Vagina (tissue), 2 donors: ENCODE results near the gene RASAL2. TPM values are rescaled to one million over a fixed set of nuclear protein-coding genes. Genes with fewer than 3 reads are reported as not detected.

Experiments
- DNase-seq, 2 donors: peaks; one replicate each; pipeline ENCODE4 v3.0.0-alpha.2; 2017; ENCODE audit errors: extremely low spot score in 2 of 2
- H3K27ac ChIP-seq: fragments of 200-600 bp; sonication (generic); one replicate; pipeline ENCODE4 v1.5.1; 2019
- H3K27me3 ChIP-seq: fragments of 200-600 bp; sonication (generic); one replicate; pipeline ENCODE4 v1.5.1; 2019
- H3K36me3 ChIP-seq, 2 donors: fragments of 200-600 bp; sonication (generic); one replicate each; pipeline ENCODE4 v1.5.1; 2017 to 2019
- H3K4me1 ChIP-seq: fragments of 200-600 bp; sonication (generic); one replicate; pipeline ENCODE4 v1.5.1; 2019
- H3K4me3 ChIP-seq, 2 donors: fragments of 200-600 bp; sonication (generic); 1 replicate in 1 of 2; 2 replicates in 1 of 2; pipeline ENCODE4 v1.5.1; 2016 to 2019
- H3K9me3 ChIP-seq: fragments of 200-600 bp; sonication (generic); one replicate; pipeline ENCODE4 v1.5.1; 2019
- CTCF ChIP-seq, 3 experiments: fragments of 450-650 bp in 2 of 3; fragments of 200-600 bp in 1 of 3; sonication (generic) in 1 of 3; IDR thresholded peaks; one replicate each; pipeline ENCODE4 v1.5.1; 2017 to 2019; ENCODE audit warnings: antibody characterized with exemption in 3 of 3, mild to moderate bottlenecking in 2 of 3, moderate library complexity in 2 of 3
- POLR2A ChIP-seq, 2 donors: fragments of 450-650 bp; IDR thresholded peaks; one replicate each; pipeline ENCODE4 v1.6.1; 2017; ENCODE audit warnings: antibody characterized with exemption in 2 of 2, mild to moderate bottlenecking in 2 of 2, moderate library complexity in 2 of 2
- POLR2AphosphoS5 ChIP-seq, 2 donors: sonication (generic); formaldehyde crosslinking; IDR thresholded peaks; one replicate each; pipeline ENCODE4 v1.9.0; 2017; ENCODE audit warnings: antibody characterized with exemption in 2 of 2, mild to moderate bottlenecking in 2 of 2, low read depth in 1 of 2; ENCODE audit not compliant: insufficient read depth in 1 of 2
- intact Hi-C: fragments of 100-400 bp; cut with DNase I; formaldehyde crosslinking; loops from one replicate; pipeline ENCODE4 v1.15.1; 2023
- total RNA-seq: library from RNA; depleted of rRNA; stranded (reverse); fragments of >200 nt; gene quantifications from one replicate; pipeline ENCODE4 v1.2.3, GENCODE V29; 2016

RASAL2 gene
- total RNA-seq, 1 donor from 2014 or later, result 25.5 TPM

- intact Hi-C loops, result no loop called here
- Histone ChIP-seq H3K4me1 (no peaks in the 10 kb centered on the region), H3K27ac (no peak overlapping the region), H3K9me3 (no peaks in the 10 kb centered on the region), H3K4me3 (no peak overlapping the region), H3K36me3 (no peaks in the 10 kb centered on the region), H3K27me3 (no peaks in the 10 kb centered on the region)
- no peak for DNase-seq
- TF ChIP-seq POLR2AphosphoS5 (IDR thresholded peaks at IDR 0.05; ENCODE audit: insufficient read depth in 1 of 2, low read depth in 1 of 2) (no peak), CTCF (IDR thresholded peaks at IDR 0.05) (no peak), POLR2A (IDR thresholded peaks at IDR 0.05) (no peak)
Observed at GRCh38 chr1:178267646-178268094, 173.8 kb downstream of the RASAL2 start.

- DNase-seq, result no peak
- TF ChIP-seq POLR2AphosphoS5 (IDR thresholded peaks at IDR 0.05; ENCODE audit: insufficient read depth in 1 of 2, low read depth in 1 of 2), result no peak
- no peak for TF ChIP-seq CTCF (IDR thresholded peaks at IDR 0.05)
- no peak for TF ChIP-seq POLR2A (IDR thresholded peaks at IDR 0.05)
- no peaks in the 10 kb centered on the region for H3K4me1 ChIP-seq
Observed at GRCh38 chr1:178271471-178271870, 177.6 kb downstream of the RASAL2 start.

DNA sequence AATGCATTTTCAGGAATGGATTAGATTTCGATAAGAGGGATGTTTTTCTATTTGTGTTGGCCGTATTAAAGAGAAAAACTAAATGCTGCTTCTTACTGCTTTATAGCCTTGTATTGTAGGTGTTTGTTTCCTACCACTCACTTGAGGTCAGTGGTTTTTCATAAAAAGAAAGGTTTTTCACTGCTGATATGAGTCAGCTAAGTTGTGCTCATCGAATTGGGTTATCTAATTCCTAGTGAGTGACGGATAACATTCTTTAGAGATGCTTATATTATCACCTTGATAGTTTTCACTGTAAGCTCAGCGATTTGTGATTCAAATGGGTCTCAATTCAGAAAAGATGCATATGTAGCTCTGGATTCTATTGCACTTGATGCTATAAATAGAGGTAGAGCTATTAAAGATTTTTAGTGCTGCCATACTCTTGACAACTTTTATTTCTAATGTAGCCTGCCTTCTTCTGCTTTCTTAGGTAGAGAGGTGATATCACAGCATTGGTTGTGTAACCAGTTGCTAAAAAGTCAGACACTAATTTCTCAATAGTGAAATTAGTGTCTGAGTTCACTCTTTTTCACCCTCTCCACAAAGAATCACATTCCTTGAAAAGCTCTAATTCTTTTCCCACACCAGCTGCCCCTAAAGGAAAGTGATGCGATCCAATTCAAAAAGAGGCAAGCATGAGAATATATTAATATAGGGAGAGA, 180.0 kb downstream of the RASAL2 start:
- no peak for TF ChIP-seq CTCF (IDR thresholded peaks at IDR 0.05)
- TF ChIP-seq POLR2AphosphoS5 (IDR thresholded peaks at IDR 0.05; ENCODE audit: insufficient read depth in 1 of 2, low read depth in 1 of 2), result no peak
- no peak for TF ChIP-seq POLR2A (IDR thresholded peaks at IDR 0.05)
- Histone ChIP-seq H3K4me3 (no peak overlapping the region), H3K36me3 (no peaks in the 10 kb centered on the region), H3K27ac (no peak overlapping the region), H3K9me3 (no peaks in the 10 kb centered on the region), H3K4me1 (no peaks in the 10 kb centered on the region), H3K27me3 (no peaks in the 10 kb centered on the region)
- DNase-seq, result no peak
- intact Hi-C loops, result no loop called here

More at GRCh38 chr1:178271471-178271870, 177.6 kb downstream of the RASAL2 start:
- H3K36me3 ChIP-seq, result no peaks in the 10 kb centered on the region
- intact Hi-C loops, result no loop called here
- no peaks in the 10 kb centered on the region for H3K9me3 ChIP-seq
- no peak overlapping the region for H3K4me3 ChIP-seq
- no peaks in the 10 kb centered on the region for H3K27me3 ChIP-seq
- H3K27ac ChIP-seq, result no peak overlapping the region

DNA sequence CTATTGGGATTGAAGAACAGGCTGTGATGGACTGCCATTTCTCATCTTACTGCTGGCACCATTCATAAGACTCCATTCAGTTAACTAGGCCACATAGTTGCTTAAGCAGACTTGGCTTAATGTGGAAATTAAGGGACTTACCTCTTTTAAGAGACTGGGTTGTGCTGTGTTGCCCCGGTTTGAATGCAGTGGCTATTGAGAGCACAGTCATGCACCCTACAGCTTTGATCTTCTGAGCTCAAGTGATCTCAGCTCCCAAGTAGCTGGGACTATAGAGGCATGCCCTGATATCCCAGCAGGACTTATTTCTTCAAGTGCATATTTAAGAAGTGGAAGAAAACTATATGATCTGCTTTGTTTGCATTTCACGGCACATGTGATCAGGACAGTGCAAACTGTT, 181.1 kb downstream of the RASAL2 start:
- Histone ChIP-seq H3K27me3 (no peaks in the 10 kb centered on the region), H3K27ac (no peak overlapping the region), H3K4me1 (no peaks in the 10 kb centered on the region), H3K9me3 (no peaks in the 10 kb centered on the region), H3K36me3 (no peaks in the 10 kb centered on the region), H3K4me3 (no peak overlapping the region)
- intact Hi-C loops, result no loop called here
- DNase-seq, result no peak
- TF ChIP-seq POLR2A (IDR thresholded peaks at IDR 0.05) (no peak), CTCF (IDR thresholded peaks at IDR 0.05) (no peak), POLR2AphosphoS5 (IDR thresholded peaks at IDR 0.05; ENCODE audit: insufficient read depth in 1 of 2, low read depth in 1 of 2) (no peak)

GRCh38 chr1:178275553-178275952, 181.6 kb downstream of the RASAL2 start:
- no peak overlapping the region for H3K4me3 ChIP-seq
- H3K27ac ChIP-seq, result no peak overlapping the region
- DNase-seq, result no peak
- no peaks in the 10 kb centered on the region for H3K27me3 ChIP-seq
- no peaks in the 10 kb centered on the region for H3K36me3 ChIP-seq
- TF ChIP-seq POLR2AphosphoS5 (IDR thresholded peaks at IDR 0.05; ENCODE audit: insufficient read depth in 1 of 2, low read depth in 1 of 2) (no peak), POLR2A (IDR thresholded peaks at IDR 0.05) (no peak), CTCF (IDR thresholded peaks at IDR 0.05) (no peak)
- intact Hi-C loops, result no loop called here
- no peaks in the 10 kb centered on the region for H3K9me3 ChIP-seq
- H3K4me1 ChIP-seq, result no peaks in the 10 kb centered on the region
